ENCODE results near the gene ANGPTL5. TPM values are rescaled to one million over a fixed set of nuclear protein-coding genes. Genes with fewer than 3 reads are reported as not detected.

Gene ANGPTL5
- total RNA-seq, 2 experiments from 2014 or later = not detected

DNA sequence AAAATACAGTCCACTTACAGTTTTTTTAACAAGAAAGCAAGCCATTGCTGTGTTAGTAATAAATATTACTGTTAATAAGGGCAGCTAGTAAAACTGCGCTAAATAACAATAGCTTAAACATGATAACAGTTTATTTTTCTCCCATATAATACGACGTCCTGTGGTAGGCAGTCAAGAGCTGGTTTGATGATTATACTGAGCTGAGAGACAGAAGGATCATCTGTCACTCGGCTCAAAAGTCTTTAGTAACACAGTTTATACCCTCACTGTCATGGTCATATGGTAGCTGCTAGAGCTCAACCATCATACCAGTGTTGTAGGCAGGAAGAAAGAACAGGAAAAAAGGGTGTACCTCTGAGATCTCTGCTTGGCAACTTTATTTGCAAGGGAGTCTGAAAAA lies 29.1 kb upstream of the ANGPTL5 start:
- DNase-seq (ENCODE audit: low spot score) = no peak
- Histone ChIP-seq H3K4me2 (ENCODE audit: low read length) (no peak overlapping the region), H3K79me2 (ENCODE audit: insufficient read depth, low read depth, low read length) (no peaks in the 10 kb centered on the region), H3K36me3 (ENCODE audit: insufficient read depth, low read length) (no peaks in the 10 kb centered on the region), H3K27ac (ENCODE audit: low read depth, low read length, poor library complexity, severe bottlenecking) (no peak overlapping the region), H2AFZ (ENCODE audit: low read length) (no peak overlapping the region), H3K9me3 (ENCODE audit: low read length) (no peaks in the 10 kb centered on the region), H3K4me3 (ENCODE audit: low read depth, low read length, poor library complexity, severe bottlenecking) (no peak overlapping the region), H4K20me1 (ENCODE audit: insufficient read depth, low read length) (no peaks in the 10 kb centered on the region), H3K9me2 (ENCODE audit: insufficient read depth, low read length) (no peaks in the 10 kb centered on the region), H3K4me1 (ENCODE audit: insufficient read depth, low read length, poor library complexity, severe bottlenecking) (no peaks in the 10 kb centered on the region)
- POLR2A ChIA-PET = interaction anchor here (0.5 to 1.4 kb wide), 8 partner anchors 8 to 1253 kb away, joined by 3 to 6 read pairs (median 3); no protein-coding TSS in a partner anchor
- intact Hi-C loops (cut with micrococcal nuclease; ENCODE audit: unreplicated experiment) = no loop called here
- CTCF ChIA-PET (ENCODE audit: unreplicated experiment) = interaction anchor here (0.9 kb wide), 1 partner anchor 82 kb away, joined by 7 read pairs; no protein-coding TSS in a partner anchor
- TF ChIP-seq EZH2phosphoT487 (IDR thresholded peaks at IDR 0.05; ENCODE audit: borderline replicate concordance, low read depth, low read length) = no peak
- TF ChIP-seq, protein P1, sequence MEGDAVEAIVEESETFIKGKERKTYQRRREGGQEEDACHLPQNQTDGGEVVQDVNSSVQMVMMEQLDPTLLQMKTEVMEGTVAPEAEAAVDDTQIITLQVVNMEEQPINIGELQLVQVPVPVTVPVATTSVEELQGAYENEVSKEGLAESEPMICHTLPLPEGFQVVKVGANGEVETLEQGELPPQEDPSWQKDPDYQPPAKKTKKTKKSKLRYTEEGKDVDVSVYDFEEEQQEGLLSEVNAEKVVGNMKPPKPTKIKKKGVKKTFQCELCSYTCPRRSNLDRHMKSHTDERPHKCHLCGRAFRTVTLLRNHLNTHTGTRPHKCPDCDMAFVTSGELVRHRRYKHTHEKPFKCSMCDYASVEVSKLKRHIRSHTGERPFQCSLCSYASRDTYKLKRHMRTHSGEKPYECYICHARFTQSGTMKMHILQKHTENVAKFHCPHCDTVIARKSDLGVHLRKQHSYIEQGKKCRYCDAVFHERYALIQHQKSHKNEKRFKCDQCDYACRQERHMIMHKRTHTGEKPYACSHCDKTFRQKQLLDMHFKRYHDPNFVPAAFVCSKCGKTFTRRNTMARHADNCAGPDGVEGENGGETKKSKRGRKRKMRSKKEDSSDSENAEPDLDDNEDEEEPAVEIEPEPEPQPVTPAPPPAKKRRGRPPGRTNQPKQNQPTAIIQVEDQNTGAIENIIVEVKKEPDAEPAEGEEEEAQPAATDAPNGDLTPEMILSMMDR (conservative IDR thresholded peaks at IDR 0.05; ENCODE audit: low read length) = no peak
- no TSS peak for BruUV-seq (replicated peaks)

DNA sequence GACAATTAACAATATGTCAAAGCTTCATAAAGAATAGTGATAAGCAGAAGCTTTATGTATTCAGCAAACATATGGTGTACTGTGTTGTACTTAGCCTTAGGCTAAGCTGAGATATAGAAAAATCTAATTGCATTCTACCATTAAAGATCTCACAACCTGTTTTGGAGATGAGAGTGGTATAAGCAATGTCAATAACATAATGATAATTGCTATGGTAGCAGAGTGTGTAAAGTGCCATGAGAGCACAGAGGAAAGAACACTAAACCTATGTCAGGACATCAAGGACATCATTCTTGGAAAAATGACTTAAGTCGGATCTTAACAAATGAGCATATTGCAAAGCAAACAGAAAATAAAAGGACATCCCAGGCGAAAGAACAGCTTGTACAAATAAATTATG lies 28.6 kb upstream of the ANGPTL5 start:
- no peaks in the 10 kb centered on the region for H4K20me1 ChIP-seq (ENCODE audit: insufficient read depth, low read length)
- H3K36me3 ChIP-seq (ENCODE audit: insufficient read depth, low read length) = no peaks in the 10 kb centered on the region
- no peak overlapping the region for H2AFZ ChIP-seq (ENCODE audit: low read length)
- H3K4me3 ChIP-seq (ENCODE audit: low read depth, low read length, poor library complexity, severe bottlenecking) = no peak overlapping the region
- H3K4me2 ChIP-seq (ENCODE audit: low read length) = no peak overlapping the region
- H3K79me2 ChIP-seq (ENCODE audit: insufficient read depth, low read depth, low read length) = no peaks in the 10 kb centered on the region
- TF ChIP-seq, protein P1 (conservative IDR thresholded peaks at IDR 0.05; ENCODE audit: low read length) = no peak
- no peak for TF ChIP-seq EZH2phosphoT487 (IDR thresholded peaks at IDR 0.05; ENCODE audit: borderline replicate concordance, low read depth, low read length)
- H3K9me3 ChIP-seq (ENCODE audit: low read length) = no peaks in the 10 kb centered on the region
- intact Hi-C loops (cut with micrococcal nuclease; ENCODE audit: unreplicated experiment) = no loop called here
- H3K27ac ChIP-seq (ENCODE audit: low read depth, low read length, poor library complexity, severe bottlenecking) = no peak overlapping the region
- POLR2A ChIA-PET = interaction anchor here (0.6 to 1.4 kb wide), 9 partner anchors 9 to 1252 kb away, joined by 3 to 6 read pairs (median 3); partner anchors contain the start of gene CEP126
- CTCF ChIA-PET (ENCODE audit: unreplicated experiment) = interaction anchor here (0.9 kb wide), 1 partner anchor 81 kb away, joined by 7 read pairs; no protein-coding TSS in a partner anchor
- no peaks in the 10 kb centered on the region for H3K9me2 ChIP-seq (ENCODE audit: insufficient read depth, low read length)
- no peaks in the 10 kb centered on the region for H3K4me1 ChIP-seq (ENCODE audit: insufficient read depth, low read length, poor library complexity, severe bottlenecking)
- no TSS peak for BruUV-seq (replicated peaks)
- no peak for DNase-seq (ENCODE audit: low spot score)

DNA sequence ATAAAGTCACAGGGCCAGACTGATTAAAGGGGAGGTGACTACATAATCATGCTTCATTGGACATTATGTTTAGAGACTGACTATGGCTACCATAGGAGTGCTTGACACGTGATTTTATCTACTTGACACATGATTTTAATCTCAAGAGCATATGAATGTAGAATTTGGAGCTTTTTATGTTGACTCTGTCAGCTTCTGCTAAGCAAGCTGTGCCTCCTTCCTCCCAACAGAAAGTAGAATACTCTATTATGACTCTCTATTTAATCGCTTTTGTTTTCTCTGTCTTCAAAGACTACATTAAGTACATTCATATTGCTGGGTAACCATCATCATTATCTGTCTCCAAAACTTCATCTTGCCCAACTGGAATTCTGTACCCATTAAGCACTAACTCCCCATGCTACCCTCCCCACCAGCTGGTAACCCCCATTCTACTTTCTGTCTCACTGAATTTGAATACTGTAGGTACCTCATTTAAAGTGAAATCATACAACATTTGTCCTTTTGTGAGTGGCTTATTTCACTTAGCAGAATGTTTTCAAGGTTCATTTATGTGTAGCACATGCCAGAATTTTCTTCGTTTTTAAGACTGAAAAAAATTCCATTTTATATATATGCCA lies 24.7 kb upstream of the ANGPTL5 start:
- Histone ChIP-seq H4K20me1 (ENCODE audit: insufficient read depth, low read length) (no peaks in the 10 kb centered on the region), H3K79me2 (ENCODE audit: insufficient read depth, low read depth, low read length) (no peaks in the 10 kb centered on the region), H3K9me2 (ENCODE audit: insufficient read depth, low read length) (no peaks in the 10 kb centered on the region), H3K4me2 (ENCODE audit: low read length) (no peak overlapping the region), H3K4me1 (ENCODE audit: insufficient read depth, low read length, poor library complexity, severe bottlenecking) (no peaks in the 10 kb centered on the region), H3K4me3 (ENCODE audit: low read depth, low read length, poor library complexity, severe bottlenecking) (no peak overlapping the region), H3K27ac (ENCODE audit: low read depth, low read length, poor library complexity, severe bottlenecking) (no peak overlapping the region), H2AFZ (ENCODE audit: low read length) (no peak overlapping the region), H3K36me3 (ENCODE audit: insufficient read depth, low read length) (no peaks in the 10 kb centered on the region), H3K9me3 (ENCODE audit: low read length) (no peaks in the 10 kb centered on the region)
- no peak for DNase-seq (ENCODE audit: low spot score)
- no TSS peak for BruUV-seq (replicated peaks)
- ChIA-PET POLR2A (interaction anchor here (0.5 to 1.1 kb wide), 5 partner anchors 10 to 515 kb away, joined by 3 to 5 read pairs (median 3); no protein-coding TSS in a partner anchor), CTCF (ENCODE audit: unreplicated experiment) (no interaction called here)
- intact Hi-C loops (cut with micrococcal nuclease; ENCODE audit: unreplicated experiment) = no loop called here
- TF ChIP-seq EZH2phosphoT487 (IDR thresholded peaks at IDR 0.05; ENCODE audit: borderline replicate concordance, low read depth, low read length) = no peak
- TF ChIP-seq, protein P1 (conservative IDR thresholded peaks at IDR 0.05; ENCODE audit: low read length) = no peak

All from OCI-LY7 (cell line).